Measurements from ENCODE around the gene VSNL1.
"Not testable (repeated sequence)": the region's sequence is repeated elsewhere in the genome, so short reads cannot be mapped to it uniquely, and the experiment has no call there.

VSNL1 gene

DNA sequence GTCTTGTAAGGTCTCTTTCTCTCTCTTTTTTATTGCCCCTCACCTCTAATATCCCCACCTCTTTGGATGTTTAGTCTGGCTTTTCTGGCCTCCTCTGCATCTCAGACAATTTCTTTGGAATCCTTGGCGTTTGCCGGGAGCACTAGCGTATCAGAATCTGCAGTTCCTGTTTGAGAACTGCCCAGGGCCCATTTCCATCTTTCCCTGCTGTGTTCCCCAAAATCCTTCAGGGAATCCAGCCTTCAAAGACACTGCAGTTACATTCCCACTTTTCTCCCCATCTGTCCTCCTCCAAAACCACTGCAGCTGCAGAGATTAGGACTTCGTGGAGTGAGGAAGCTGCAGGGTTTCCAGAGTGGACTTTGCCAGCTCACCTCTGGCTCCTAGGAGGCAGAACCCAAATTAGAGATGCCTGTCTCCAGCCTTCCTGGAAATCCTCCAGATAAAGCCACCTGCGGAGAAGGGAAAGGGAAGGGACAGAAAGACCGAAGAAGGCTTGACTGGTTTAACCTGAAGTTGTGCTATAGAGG lies 2.7 kb downstream of the VSNL1 start:
- DNase-seq: no peak

DNA sequence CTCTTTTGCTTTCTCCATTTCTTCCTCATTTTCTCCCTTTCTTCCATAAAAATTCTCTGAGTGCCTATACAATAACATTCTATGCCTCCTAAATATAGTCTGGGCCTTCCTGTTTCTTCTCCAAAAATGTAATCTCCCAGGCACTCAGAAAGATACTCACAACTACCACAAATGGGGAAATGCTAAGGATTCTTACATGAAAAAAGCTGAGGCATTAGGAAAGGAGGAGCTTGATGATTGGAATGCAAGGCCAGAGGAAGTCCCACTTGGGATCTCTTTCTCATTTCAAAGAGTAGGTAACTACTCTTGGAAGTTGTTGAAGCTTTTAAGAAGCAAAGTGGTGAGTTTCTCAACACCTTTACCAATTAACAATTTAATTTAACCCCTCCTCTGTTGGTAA lies 3.4 kb downstream of the VSNL1 start:
- no peak for DNase-seq

GRCh38 chr2:17544256-17544655 lies 3.8 kb downstream of the VSNL1 start:
- DNase-seq: no peak

DNA sequence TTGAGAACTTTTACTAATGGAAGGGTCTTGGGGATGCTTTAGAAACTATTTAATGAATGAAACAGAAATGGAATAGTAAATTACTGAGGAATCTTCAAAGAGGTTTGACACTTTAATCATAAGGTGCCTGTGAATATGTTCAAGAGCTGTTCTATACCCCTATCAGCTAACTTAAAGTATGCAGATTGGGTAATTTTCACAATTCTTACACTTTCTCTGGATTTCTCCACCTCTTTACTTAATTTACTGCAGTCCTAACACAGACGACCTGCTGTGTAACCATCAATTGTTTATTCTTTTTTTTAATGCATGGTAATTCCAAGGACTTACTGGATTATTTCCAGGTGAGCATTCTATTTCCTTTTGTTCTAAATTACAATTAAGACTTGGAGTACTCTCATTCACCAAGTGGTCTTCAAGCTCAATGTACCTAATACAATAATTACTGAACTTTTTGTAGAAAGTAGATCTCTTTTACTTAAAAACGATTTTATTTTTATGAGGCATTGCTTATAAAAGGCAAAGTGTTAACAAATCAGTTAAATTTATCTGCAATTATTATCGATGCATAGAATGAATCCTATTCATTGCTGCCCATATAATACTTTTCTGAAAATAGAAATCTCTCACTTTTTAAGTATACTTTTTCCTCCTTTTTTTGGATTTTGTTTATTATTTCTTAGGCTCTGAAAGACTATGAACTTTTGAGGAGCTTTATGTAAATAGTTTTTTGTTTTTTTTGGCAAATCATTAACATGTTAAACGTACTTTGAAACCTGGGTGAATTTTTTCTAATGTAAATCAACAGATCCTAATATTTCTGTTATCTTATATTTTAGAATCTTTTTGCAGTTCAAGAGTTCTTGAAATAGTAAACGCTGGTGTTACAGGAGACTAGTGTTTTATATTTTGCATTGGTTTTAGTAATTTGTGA lies 5.5 kb downstream of the VSNL1 start:
- no peak for DNase-seq

GRCh38 chr2:17547237-17547636 lies 6.7 kb downstream of the VSNL1 start:
- DNase-seq: no peak

DNA sequence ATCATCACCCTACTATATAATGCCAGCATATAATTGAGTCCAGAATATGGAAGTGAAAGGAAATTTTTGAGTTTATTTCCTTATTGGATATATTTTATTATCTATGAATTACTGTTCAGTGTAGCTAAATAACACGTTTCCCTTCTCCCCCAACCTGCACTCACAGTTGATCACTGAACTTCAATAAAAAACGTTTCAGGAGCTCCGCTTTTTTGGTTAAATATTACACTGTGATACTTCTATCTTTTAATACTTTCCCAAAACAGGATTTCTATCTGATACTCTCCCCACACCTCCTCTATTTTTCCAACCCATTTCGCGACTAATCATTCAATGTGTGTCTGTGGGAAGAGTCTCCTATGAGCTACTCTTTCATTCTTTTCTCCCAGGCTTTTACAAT lies 7.2 kb downstream of the VSNL1 start:
- no peak for DNase-seq

- no peak for DNase-seq
These were observed 10.4 kb downstream of the VSNL1 start for GRCh38 chr2:17550907-17551306.

- DNase-seq: no peak
These were observed 14.7 kb downstream of the VSNL1 start for GRCh38 chr2:17555150-17555549.

- DNase-seq: no peak
These were observed 17.1 kb downstream of the VSNL1 start for GRCh38 chr2:17557596-17557995.

DNA sequence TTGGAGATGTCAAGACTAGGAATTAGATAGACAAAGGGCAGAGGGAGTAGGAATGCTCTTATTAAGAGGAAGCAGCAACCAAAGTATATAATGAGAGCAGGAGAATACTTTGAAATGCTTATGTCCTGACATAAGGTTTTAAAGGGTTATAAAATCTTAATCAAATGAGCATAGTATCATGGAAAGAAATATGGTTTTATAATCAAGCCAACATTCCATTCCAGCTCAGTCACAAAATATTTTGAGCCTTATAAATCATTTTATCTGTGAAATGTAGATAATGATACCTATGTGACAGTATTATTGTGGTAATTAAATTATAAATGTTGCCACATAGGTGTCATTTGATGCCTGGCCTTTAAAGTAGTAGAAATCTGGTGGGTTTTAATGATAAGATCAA lies 17.6 kb downstream of the VSNL1 start:
- DNase-seq: no peak

DNA sequence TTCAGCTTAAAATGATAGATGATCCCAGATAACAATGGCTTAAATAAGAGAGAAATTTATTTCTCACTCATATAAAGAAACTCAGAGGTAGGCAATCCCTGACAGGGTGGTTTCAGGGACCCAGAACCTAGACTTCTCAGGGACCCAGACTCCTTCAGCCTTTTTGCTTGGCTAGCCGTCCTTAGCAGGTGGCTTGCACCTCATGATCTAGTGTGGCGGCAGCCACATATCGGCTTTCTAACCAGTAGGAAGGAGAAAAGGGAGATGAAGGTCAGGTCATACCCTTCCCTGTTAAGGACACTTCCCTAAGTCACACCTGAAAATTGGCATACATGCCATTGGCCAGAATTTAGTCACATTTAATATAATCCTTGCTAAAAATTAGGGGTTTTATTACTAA lies 18.4 kb downstream of the VSNL1 start:
- DNase-seq: no peak

DNA sequence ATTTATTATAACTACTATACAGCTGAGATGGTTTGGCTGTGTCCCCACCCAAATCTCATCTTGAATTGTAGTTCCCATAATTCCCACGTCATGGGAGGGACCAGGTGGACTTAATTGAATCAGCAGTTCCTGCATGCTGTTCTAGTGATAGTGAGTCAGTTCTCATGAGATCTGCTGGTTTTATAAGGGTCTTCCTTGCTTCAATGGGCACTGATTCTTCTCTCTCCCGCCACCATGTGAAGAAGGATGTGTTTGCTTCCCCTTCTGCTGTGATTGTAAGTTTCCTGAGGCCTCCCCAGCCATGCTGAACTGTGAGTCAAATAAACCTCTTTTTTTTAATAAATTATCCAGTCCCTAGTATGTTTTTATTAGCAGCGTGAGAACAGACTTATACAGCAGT lies 25.2 kb downstream of the VSNL1 start:
- DNase-seq: not testable (repeated sequence)

- DNase-seq: no peak
These were observed 31.2 kb downstream of the VSNL1 start for GRCh38 chr2:17571681-17572080.

DNA sequence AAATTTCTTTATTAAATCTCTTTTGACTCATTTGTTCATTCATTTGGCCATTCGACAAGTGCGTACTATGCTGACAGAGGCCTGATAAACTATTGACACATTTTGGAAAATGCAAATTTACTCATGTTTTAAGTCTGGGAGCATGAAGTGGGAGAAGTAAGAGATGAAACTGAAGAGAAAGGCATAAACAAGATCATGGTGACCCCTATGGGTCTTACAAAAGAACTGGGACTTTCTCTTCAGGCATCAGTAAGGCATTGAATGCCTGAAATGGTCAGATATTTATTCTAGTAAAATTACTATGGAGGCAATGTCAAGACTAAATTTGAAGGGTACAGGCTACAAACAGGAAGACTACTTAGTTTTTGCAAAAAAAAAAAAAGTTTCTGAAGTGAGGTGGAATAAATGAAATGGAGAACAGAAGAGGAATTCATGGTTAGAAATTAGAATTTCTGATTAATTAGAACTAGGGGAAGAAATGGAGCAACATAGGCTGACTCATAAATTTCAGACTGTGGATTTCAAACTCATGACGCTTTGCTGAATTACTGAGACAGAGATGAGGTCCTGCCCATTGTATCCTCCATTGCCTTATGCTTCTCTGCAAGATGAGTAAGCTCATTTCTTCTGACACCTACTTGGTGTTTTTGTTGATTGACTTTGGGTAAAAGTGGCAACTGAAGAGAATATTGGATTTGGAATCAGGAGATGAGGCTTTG lies 32.7 kb downstream of the VSNL1 start:
- no peak for DNase-seq

DNA sequence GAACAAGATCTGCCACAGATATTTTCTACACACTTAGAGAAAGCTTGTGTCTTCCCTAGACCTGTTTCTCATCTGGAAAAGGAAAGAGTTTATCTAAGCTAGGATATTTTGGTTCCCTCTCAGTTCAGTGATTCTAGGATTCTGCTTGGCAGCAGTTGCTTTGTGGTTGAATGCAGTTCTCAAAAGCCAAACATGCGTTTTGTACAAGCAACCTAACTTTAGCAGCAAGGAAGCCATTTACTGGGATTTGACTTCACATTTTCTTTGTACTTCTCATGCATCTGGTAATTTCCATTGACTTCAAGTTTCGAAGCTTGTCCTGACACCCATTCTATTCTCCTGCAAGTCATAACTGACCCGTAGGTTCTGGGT lies 33.3 kb downstream of the VSNL1 start:
- DNase-seq: no peak

DNA sequence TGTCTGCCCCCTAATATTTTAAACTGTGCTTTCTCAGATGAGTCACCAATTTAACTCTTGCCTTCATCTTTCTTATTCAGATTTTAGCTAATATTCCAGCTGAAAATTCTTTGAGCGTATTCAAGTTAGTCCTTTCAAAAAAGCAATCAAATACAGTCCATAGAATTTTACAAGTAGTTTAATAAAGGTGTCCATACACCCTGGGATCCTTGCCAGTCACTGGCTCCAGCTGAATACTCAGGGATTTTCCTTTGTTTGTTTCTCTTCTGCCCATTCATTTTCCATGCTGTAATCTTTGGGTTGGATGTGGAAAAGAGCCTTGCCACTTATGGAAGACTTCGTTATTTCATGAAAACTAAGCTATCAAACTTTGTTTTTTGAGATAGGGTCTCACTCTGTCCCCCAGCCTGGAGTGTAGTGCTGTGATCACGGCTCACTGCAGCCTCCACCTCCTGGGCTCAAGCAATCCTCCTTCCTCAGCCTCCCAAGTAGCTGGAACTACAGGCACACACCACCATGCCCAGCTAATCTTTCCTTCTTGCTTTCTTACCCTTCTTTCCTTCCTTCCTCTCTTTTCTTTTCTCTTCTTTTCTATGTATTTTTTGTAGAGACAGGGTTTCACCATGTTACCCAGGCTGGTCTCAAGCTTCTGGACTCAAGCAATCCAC lies 34.0 kb downstream of the VSNL1 start:
- DNase-seq: no peak

GRCh38 chr2:17576802-17577201 lies 36.3 kb downstream of the VSNL1 start:
- DNase-seq: no peak

- DNase-seq: no peak
These were observed 38.0 kb downstream of the VSNL1 start for GRCh38 chr2:17578466-17578928.

- DNase-seq: no peak
These were observed 39.3 kb downstream of the VSNL1 start for GRCh38 chr2:17579605-17580318.

DNA sequence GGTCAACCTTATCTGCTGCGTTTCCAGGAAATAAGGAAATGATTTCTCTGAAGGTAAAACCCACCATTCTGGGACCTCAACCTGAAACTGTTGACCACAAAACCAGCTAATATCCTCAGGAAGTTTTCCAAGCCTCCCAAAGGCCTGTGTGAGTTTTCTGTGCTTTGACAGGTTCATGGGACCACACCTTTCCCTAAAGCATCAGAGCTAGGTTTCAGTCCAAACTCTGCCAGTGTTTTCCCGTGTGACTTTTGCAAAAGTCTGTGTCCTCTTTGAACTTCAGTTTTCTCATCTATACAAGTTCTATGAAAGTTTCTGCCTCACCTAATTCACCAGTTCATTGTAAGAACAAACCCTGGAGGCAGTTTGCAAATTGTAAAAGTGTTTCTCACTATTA lies 39.8 kb downstream of the VSNL1 start:
- DNase-seq: no peak

DNA sequence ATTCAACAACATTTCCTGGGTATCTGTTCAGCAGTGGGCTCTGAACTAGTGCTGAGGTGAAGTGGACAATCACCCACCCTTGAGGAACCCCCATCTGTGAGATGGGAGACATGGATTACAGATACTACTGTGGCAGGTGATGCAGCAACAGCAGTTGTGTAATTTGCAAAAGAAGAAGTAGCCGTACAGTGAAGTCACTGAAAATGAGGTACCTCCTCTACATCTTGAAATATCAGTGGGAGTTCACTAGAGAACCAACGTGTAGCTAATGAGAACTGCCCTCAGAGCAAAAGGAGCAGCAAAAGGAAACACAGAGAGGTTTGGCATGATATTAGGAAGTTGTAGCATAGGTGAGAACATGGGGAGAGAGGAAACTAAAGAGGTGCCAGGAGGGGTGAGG lies 41.3 kb downstream of the VSNL1 start:
- no peak for DNase-seq

GRCh38 chr2:17583166-17583565 lies 42.7 kb downstream of the VSNL1 start:
- no peak for DNase-seq

DNA sequence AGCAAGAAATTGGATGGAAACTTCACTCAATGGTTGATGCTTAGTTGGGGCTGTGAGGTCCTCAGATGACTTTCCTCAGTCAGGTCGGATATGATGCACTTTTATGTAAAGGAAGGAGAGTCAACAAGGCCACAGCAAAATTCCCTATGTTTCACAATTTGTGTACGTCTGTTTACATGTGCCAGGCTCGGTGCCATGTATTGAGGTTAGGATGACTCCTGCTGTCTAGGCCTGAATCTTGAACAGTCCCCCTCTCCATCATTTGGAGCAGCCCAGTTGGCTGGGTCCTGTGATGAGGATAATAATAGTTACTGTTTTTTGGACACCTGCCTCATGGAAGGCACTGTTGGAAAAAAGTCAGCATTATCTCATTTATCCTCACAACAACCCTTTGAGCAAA lies 43.1 kb downstream of the VSNL1 start:
- no peak for DNase-seq
